Measurements from ENCODE around the gene C2CD4C.

Gene C2CD4C

DNA sequence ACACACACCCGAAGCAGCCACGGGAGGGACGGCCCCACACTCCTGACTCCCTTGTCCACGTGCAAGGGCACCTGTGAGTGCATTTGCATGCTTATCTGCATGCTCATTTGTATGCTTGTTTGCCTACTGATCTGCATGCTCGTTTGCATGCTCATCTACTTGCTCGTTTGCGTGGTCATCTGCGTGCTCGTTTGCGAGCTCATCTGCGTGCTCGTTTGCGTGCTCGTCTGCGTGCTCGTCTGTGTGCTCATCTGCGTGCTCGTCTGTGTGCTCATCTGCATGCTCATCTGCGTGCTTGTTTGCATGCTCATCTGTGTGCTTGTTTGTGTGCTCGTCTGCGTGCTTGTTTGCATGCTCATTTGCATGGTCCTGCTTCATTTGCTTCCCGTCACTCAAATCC lies 28.1 kb upstream of the C2CD4C start:
- no peaks in the 10 kb centered on the region for H3K79me2 ChIP-seq (ENCODE audit: insufficient read depth, low read length)
- no peaks in the 10 kb centered on the region for H3K36me3 ChIP-seq (ENCODE audit: insufficient read depth, low read length)
- H3F3A ChIP-seq (ENCODE audit: insufficient read depth, low read length), result no peaks in the 10 kb centered on the region
- no peak overlapping the region for H3K4me2 ChIP-seq (ENCODE audit: low read length)
- no peaks in the 10 kb centered on the region for H4K20me1 ChIP-seq (ENCODE audit: insufficient read depth, low read length)
- H3K9ac ChIP-seq (ENCODE audit: low read length), result no peak overlapping the region
- no peak overlapping the region for H2AFZ ChIP-seq (ENCODE audit: low read length)
- H3K9me3 ChIP-seq (ENCODE audit: low read length), result no peaks in the 10 kb centered on the region
- H3K4me3 ChIP-seq (ENCODE audit: low read depth, low read length, poor library complexity, severe bottlenecking), result no peak overlapping the region
- TF ChIP-seq EZH2 (IDR thresholded peaks at IDR 0.05; ENCODE audit: borderline replicate concordance, low read length), result no peak
- TF ChIP-seq, protein P1, sequence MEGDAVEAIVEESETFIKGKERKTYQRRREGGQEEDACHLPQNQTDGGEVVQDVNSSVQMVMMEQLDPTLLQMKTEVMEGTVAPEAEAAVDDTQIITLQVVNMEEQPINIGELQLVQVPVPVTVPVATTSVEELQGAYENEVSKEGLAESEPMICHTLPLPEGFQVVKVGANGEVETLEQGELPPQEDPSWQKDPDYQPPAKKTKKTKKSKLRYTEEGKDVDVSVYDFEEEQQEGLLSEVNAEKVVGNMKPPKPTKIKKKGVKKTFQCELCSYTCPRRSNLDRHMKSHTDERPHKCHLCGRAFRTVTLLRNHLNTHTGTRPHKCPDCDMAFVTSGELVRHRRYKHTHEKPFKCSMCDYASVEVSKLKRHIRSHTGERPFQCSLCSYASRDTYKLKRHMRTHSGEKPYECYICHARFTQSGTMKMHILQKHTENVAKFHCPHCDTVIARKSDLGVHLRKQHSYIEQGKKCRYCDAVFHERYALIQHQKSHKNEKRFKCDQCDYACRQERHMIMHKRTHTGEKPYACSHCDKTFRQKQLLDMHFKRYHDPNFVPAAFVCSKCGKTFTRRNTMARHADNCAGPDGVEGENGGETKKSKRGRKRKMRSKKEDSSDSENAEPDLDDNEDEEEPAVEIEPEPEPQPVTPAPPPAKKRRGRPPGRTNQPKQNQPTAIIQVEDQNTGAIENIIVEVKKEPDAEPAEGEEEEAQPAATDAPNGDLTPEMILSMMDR (IDR thresholded peaks at IDR 0.05; ENCODE audit: low read length), result no peak
- H3K27ac ChIP-seq (ENCODE audit: low read depth, low read length, poor library complexity, severe bottlenecking), result no peak overlapping the region
- H3K9me2 ChIP-seq (ENCODE audit: low read depth, low read length), result no peaks in the 10 kb centered on the region
- H3K27me3 ChIP-seq (ENCODE audit: insufficient read depth, low read length), result no peaks in the 10 kb centered on the region; the same call in 1 of the 2 replicates
- H3K4me1 ChIP-seq (ENCODE audit: insufficient read depth, low read length, severe bottlenecking), result no peaks in the 10 kb centered on the region

DNA sequence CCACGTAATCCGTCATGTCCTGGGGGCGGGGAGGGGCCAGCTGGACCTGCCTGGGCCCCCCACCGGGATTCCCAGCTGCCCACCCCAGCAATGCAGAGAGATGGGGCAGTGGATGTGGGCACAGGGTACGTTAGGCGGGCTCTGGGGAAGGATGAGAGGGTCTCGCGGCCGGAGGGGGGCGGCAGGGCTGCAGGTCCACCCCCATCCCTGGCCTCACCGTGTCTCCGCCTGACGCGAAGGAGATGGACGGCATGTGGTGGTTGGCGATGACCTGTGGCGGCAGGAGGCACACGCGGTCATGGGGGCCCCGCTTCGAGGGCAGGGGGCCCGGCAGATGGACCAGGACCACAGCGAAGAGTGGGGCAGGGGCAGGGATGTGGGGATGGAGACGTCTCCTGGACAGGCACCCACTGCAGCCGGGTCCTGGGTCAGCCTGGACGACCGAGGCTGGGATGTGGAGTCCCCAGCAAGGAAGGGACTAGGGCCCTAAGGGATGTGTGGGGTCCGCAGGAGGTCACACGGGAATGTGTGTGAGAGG lies 27.5 kb upstream of the C2CD4C start:
- H3K4me1 ChIP-seq (ENCODE audit: insufficient read depth, low read length, severe bottlenecking), result no peaks in the 10 kb centered on the region
- no peak overlapping the region for H3K27ac ChIP-seq (ENCODE audit: low read depth, low read length, poor library complexity, severe bottlenecking)
- H4K20me1 ChIP-seq (ENCODE audit: insufficient read depth, low read length), result no peaks in the 10 kb centered on the region
- no peak for TF ChIP-seq EZH2 (IDR thresholded peaks at IDR 0.05; ENCODE audit: borderline replicate concordance, low read length)
- TF ChIP-seq, protein P1 (IDR thresholded peaks at IDR 0.05; ENCODE audit: low read length), result no peak
- no peaks in the 10 kb centered on the region; the same call in 1 of the 2 replicates for H3K27me3 ChIP-seq (ENCODE audit: insufficient read depth, low read length)
- no peaks in the 10 kb centered on the region for H3K9me2 ChIP-seq (ENCODE audit: low read depth, low read length)
- no peak overlapping the region for H3K4me3 ChIP-seq (ENCODE audit: low read depth, low read length, poor library complexity, severe bottlenecking)
- no peaks in the 10 kb centered on the region for H3K36me3 ChIP-seq (ENCODE audit: insufficient read depth, low read length)
- H2AFZ ChIP-seq (ENCODE audit: low read length), result no peak overlapping the region
- no peak overlapping the region for H3K9ac ChIP-seq (ENCODE audit: low read length)
- H3F3A ChIP-seq (ENCODE audit: insufficient read depth, low read length), result no peaks in the 10 kb centered on the region
- no peak overlapping the region for H3K4me2 ChIP-seq (ENCODE audit: low read length)
- no peaks in the 10 kb centered on the region for H3K79me2 ChIP-seq (ENCODE audit: insufficient read depth, low read length)
- no peaks in the 10 kb centered on the region for H3K9me3 ChIP-seq (ENCODE audit: low read length)

DNA sequence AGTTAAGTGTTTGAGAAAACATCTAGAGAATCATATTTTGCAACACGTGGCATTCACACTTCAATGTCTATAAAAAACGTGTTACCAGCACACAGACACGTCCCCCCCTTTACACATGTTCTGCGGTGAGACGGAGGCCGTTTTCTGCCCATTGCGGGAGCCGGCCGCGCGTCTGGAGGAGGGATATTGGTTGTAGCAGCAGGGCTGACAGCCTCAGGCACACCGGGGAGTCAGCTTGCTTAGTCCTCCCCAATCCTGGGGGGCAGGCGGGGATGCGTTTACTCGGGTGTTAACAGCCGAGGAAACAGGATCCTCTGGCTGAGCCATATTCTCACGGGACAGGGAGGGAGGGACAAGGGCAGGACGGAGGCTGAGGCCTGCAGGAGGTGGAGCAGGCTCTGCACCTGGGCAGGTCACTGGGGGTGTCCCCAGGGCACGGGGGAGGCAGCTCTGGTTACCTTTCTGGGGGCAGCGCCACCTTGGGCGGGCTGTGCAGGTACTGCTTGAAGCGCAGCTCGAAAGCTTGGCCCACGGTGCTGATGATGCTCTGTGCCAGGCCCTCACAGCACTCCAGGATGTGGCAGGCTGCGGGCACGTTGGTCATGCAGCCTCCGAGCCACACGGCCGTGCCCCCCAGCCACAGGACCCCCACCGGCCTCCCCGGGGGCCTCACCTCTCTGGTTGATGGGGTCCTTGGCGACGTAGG lies 26.9 kb upstream of the C2CD4C start:
- H3K4me1 ChIP-seq (ENCODE audit: insufficient read depth, low read length, severe bottlenecking), result no peaks in the 10 kb centered on the region
- H3K27ac ChIP-seq (ENCODE audit: low read depth, low read length, poor library complexity, severe bottlenecking), result no peak overlapping the region
- H3K9ac ChIP-seq (ENCODE audit: low read length), result no peak overlapping the region
- H3K9me2 ChIP-seq (ENCODE audit: low read depth, low read length), result no peaks in the 10 kb centered on the region
- H3K27me3 ChIP-seq (ENCODE audit: insufficient read depth, low read length), result no peaks in the 10 kb centered on the region; the same call in 1 of the 2 replicates
- H2AFZ ChIP-seq (ENCODE audit: low read length), result no peak overlapping the region
- H3K9me3 ChIP-seq (ENCODE audit: low read length), result no peaks in the 10 kb centered on the region
- no peak overlapping the region for H3K4me3 ChIP-seq (ENCODE audit: low read depth, low read length, poor library complexity, severe bottlenecking)
- H4K20me1 ChIP-seq (ENCODE audit: insufficient read depth, low read length), result no peaks in the 10 kb centered on the region
- no peak overlapping the region for H3K4me2 ChIP-seq (ENCODE audit: low read length)
- H3K79me2 ChIP-seq (ENCODE audit: insufficient read depth, low read length), result no peaks in the 10 kb centered on the region
- no peaks in the 10 kb centered on the region for H3K36me3 ChIP-seq (ENCODE audit: insufficient read depth, low read length)
- H3F3A ChIP-seq (ENCODE audit: insufficient read depth, low read length), result no peaks in the 10 kb centered on the region
- TF ChIP-seq EZH2 (IDR thresholded peaks at IDR 0.05; ENCODE audit: borderline replicate concordance, low read length), result no peak
- TF ChIP-seq, protein P1 (IDR thresholded peaks at IDR 0.05; ENCODE audit: low read length), result no peak

Measured in OCI-LY1 (cell line).